IMR-90 (cell line): ENCODE measurements around the gene ERAP2. TPM values are rescaled to one million over a fixed set of nuclear protein-coding genes. Genes with fewer than 3 reads are reported as not detected.

Experiments used
- ATAC-seq: fragments of 200-7000 bp; cut with Tn5 transposase; 2 replicates; pipeline ENCODE4 v1.9.1; 2020; ENCODE audit warnings: low read depth, mild to moderate bottlenecking, moderate library complexity
- BruUV-seq: library from RNA; stranded (reverse); fragments of 400-500 nt; replicated peaks from 2 replicates; lab custom pipeline; 2021; lab: Mats Ljungman, UMichigan
- CTCF ChIA-PET: fragments of 300-600 bp; formaldehyde crosslinking; extraction: SDS; loops from one replicate; lab custom pipeline; 2021; ENCODE audit warnings: antibody characterized with exemption; lab: Yijun Ruan, JAX
- POLR2A ChIA-PET: fragments of 300-600 bp; sonication (Branson Sonifier 250); formaldehyde crosslinking; loops from one replicate; lab custom pipeline; 2022; ENCODE audit warnings: antibody characterized with exemption; ENCODE audit not compliant: unreplicated experiment; lab: Charles Lee
- DNase-seq: peaks from one replicate; pipeline ENCODE4 v3.0.0; 2013
- H2AFZ ChIP-seq: replicated peaks from 2 replicates; pipeline ENCODE3; 2013; ENCODE audit warnings: low read length, mild to moderate bottlenecking; ENCODE audit not compliant: poor library complexity
- H2AK5ac ChIP-seq: 2 replicates; pipeline ENCODE4 v1.6.1; 2013; ENCODE audit warnings: low read depth, low read length, inconsistent platforms
- H2AK9ac ChIP-seq: replicated peaks from 2 replicates; pipeline ENCODE3; 2013; ENCODE audit warnings: mild to moderate bottlenecking, low read depth, low read length, moderate library complexity; ENCODE audit not compliant: poor library complexity
- H2BK120ac ChIP-seq: 2 replicates; pipeline ENCODE4 v1.6.1; 2013; ENCODE audit warnings: low read depth, low read length, inconsistent platforms
- H2BK15ac ChIP-seq: 3 replicates; pipeline ENCODE4 v1.6.1; 2013; ENCODE audit warnings: low read depth, low read length, inconsistent platforms
- H2BK20ac ChIP-seq: 2 replicates; pipeline ENCODE4 v1.6.1; 2013; ENCODE audit warnings: low read depth, mild to moderate bottlenecking, inconsistent platforms, low read length, moderate library complexity
- H2BK5ac ChIP-seq: 2 replicates; pipeline ENCODE4 v1.6.1; 2013; ENCODE audit warnings: mild to moderate bottlenecking, low read depth, low read length, inconsistent platforms; ENCODE audit not compliant: poor library complexity, severe bottlenecking
- H3K14ac ChIP-seq: replicated peaks from 2 replicates; pipeline ENCODE4 v1.6.1; 2013; ENCODE audit warnings: low read depth, low read length, inconsistent platforms
- H3K18ac ChIP-seq: 2 replicates; pipeline ENCODE4 v1.6.1; 2013; ENCODE audit warnings: low read depth, low read length, control low read depth
- H3K23ac ChIP-seq: 2 replicates; pipeline ENCODE4 v1.6.1; 2013; ENCODE audit warnings: low read depth, low read length, inconsistent platforms
- H3K27ac ChIP-seq: 2 replicates; pipeline ENCODE4 v1.5.1; 2013; ENCODE audit warnings: mild to moderate bottlenecking, control low read depth, low read length; ENCODE audit not compliant: insufficient read depth
- H3K27me3 ChIP-seq: 2 replicates; pipeline ENCODE4 v1.6.1; 2013; ENCODE audit warnings: low read length; ENCODE audit not compliant: control insufficient read depth, insufficient read depth
- H3K36me3 ChIP-seq: 2 replicates; pipeline ENCODE4 v1.6.1; 2013; ENCODE audit warnings: low read length, mixed read lengths; ENCODE audit not compliant: control insufficient read depth, insufficient read depth
- H3K4ac ChIP-seq: 2 replicates; pipeline ENCODE4 v1.6.1; 2013; ENCODE audit warnings: low read depth, low read length, inconsistent platforms
- H3K4me1 ChIP-seq: 2 replicates; pipeline ENCODE4 v1.6.1; 2013; ENCODE audit warnings: low read length, mixed read lengths; ENCODE audit not compliant: control insufficient read depth, insufficient read depth
- H3K4me2 ChIP-seq: 2 replicates; pipeline ENCODE4 v1.6.1; 2013; ENCODE audit warnings: low read depth, mild to moderate bottlenecking, control low read depth, low read length, moderate library complexity
- H3K4me3 ChIP-seq: 2 replicates; pipeline ENCODE4 v1.5.1; 2013; ENCODE audit warnings: low read depth, mild to moderate bottlenecking, control low read depth, low read length, moderate library complexity; ENCODE audit not compliant: insufficient read depth
- H3K56ac ChIP-seq: 2 replicates; pipeline ENCODE4 v1.6.1; 2013; ENCODE audit warnings: low read length, inconsistent platforms; ENCODE audit not compliant: insufficient read depth; ENCODE audit errors: extremely low read depth
- H3K79me1 ChIP-seq, 2 experiments: 2 replicates each; pipeline ENCODE4 v1.6.1; 2013; ENCODE audit warnings: low read length in 2 of 2, inconsistent platforms in 1 of 2, low read depth in 1 of 2
- H3K9ac ChIP-seq: 2 replicates; pipeline ENCODE4 v1.6.1; 2013; ENCODE audit warnings: low read depth, low read length, control low read depth
- H3K9me1 ChIP-seq: 2 replicates; pipeline ENCODE4 v1.6.1; 2013; ENCODE audit warnings: low read length, inconsistent platforms; ENCODE audit not compliant: insufficient read depth
- H3K9me3 ChIP-seq: 2 replicates; pipeline ENCODE4 v1.6.1; 2013; ENCODE audit warnings: low read length; ENCODE audit not compliant: control insufficient read depth, insufficient read depth
- H4K20me1 ChIP-seq: 2 replicates; pipeline ENCODE4 v1.6.1; 2013; ENCODE audit warnings: low read length, inconsistent platforms; ENCODE audit not compliant: insufficient read depth
- H4K5ac ChIP-seq: 2 replicates; pipeline ENCODE4 v1.6.1; 2013; ENCODE audit warnings: mild to moderate bottlenecking, low read depth, low read length, control low read depth
- H4K8ac ChIP-seq, 2 experiments: 2 replicates each; pipeline ENCODE4 v1.6.1; 2013; ENCODE audit warnings: low read depth in 2 of 2, low read length in 2 of 2, control low read depth in 1 of 2, inconsistent platforms in 1 of 2
- H4K91ac ChIP-seq: 2 replicates; pipeline ENCODE4 v1.6.1; 2013; ENCODE audit warnings: low read depth, low read length, inconsistent platforms; ENCODE audit not compliant: insufficient read depth
- CHD1 ChIP-seq: IDR thresholded peaks from 2 replicates; pipeline ENCODE4 v1.6.1; 2012; ENCODE audit warnings: low read depth, low read length, improper control_type of control experiment
- CTCF ChIP-seq: conservative IDR thresholded peaks from 2 replicates; pipeline ENCODE4 v1.5.1; 2012; ENCODE audit warnings: mild to moderate bottlenecking, low read depth, low read length, improper control_type of control experiment
- FOS ChIP-seq: fragments of 150-350 bp; IDR thresholded peaks from 2 replicates; pipeline ENCODE4 v1.6.1; 2016; ENCODE audit warnings: low read depth, low read length
- MAFK ChIP-seq: IDR thresholded peaks from 2 replicates; pipeline ENCODE4 v1.6.1; 2012; ENCODE audit warnings: low read depth, low read length, improper control_type of control experiment
- MXI1 ChIP-seq: IDR thresholded peaks from 2 replicates; pipeline ENCODE4 v1.6.1; 2012; ENCODE audit warnings: low read depth, mild to moderate bottlenecking, low read length, moderate library complexity, borderline replicate concordance
- WGBS, 2 experiments: methylation state at CpG; one replicate each; pipeline versions ENCODE4 v1.1.5 to v1.1.7; 2013; ENCODE audit warnings: missing lambda C conversion rate in 2 of 2; ENCODE audit not compliant: insufficient read length in 1 of 2; ENCODE audit errors: extremely low coverage in 2 of 2; 5-methylcytosine and 5-hydroxymethylcytosine counted together
- dilution Hi-C: fragments of 300-500 bp; cut with HindIII; formaldehyde crosslinking; loops from one replicate; pipeline ENCODE4 v1.14.3; 2018; ENCODE audit warnings: low sequenced_read_pairs; ENCODE audit not compliant: unreplicated experiment
- in situ Hi-C: fragments of 300-500 bp; cut with MboI; formaldehyde crosslinking; loops from 3 replicates; pipeline ENCODE4 v1.14.3; 2019; ENCODE audit warnings: low sequenced_read_pairs, inconsistent platforms, mixed read lengths
- intact Hi-C: fragments of 100-400 bp; cut with micrococcal nuclease; formaldehyde crosslinking; loops from 2 replicates; pipeline ENCODE4 v1.10.0; 2022
- polyA plus RNA-seq, 3 experiments: library from polyadenylated mRNA; depleted of rRNA; stranded (reverse); fragments of >200 nt; gene quantifications; 2 replicates each; pipeline ENCODE4 v1.2.3, GENCODE V29; 2012; ENCODE audit warnings: low replicate concordance in 1 of 3
- total RNA-seq: library from RNA; depleted of rRNA; stranded (reverse); fragments of >200 nt; gene quantifications from 2 replicates; pipeline ENCODE4 v1.2.3, GENCODE V29; 2012
- TF ChIP-seq, protein P1 (sequence below): fragments of 150-350 bp; IDR thresholded peaks from 2 replicates; pipeline ENCODE4 v1.6.1; 2017; ENCODE audit warnings: mild to moderate bottlenecking, antibody characterized with exemption, low read length, low read depth

The ERAP2 gene
- total and polyA plus RNA-seq, 2 of the 4 experiments (the other 2 are of a cell fraction), result 10.6 to 21.3 TPM

GRCh38 chr5:96943799-96944198 lies 67.5 kb downstream of the ERAP2 start:
- Histone ChIP-seq H3K14ac (no peak overlapping the region), H3K9me1 (peaks cover 2% of the 10 kb centered on the region; the same call in 1 of the 2 replicates), H4K8ac (no peak overlapping the region), H2BK5ac (no peak overlapping the region), H2AK5ac (no peak overlapping the region), H2BK20ac (no peak overlapping the region), H3K23ac (no peak overlapping the region), H2AK9ac (no peak overlapping the region), H2AFZ (no peak overlapping the region), H3K4me3 (no peak overlapping the region), H3K4me2 (no peak overlapping the region), H3K27me3 (no peaks in the 10 kb centered on the region), H4K20me1 (peaks cover 10% of the 10 kb centered on the region; the same call in 1 of the 2 replicates), H3K9me3 (no peaks in the 10 kb centered on the region), H2BK120ac (no peak overlapping the region), H4K91ac (no peak overlapping the region), H3K27ac (no peak overlapping the region), H3K9ac (no peak overlapping the region), H4K5ac (no peak overlapping the region), H3K4ac (no peak overlapping the region), H3K18ac (no peak overlapping the region), H2BK15ac (no peak overlapping the region), H3K4me1 (peaks cover 2% of the 10 kb centered on the region; the same call in 1 of the 2 replicates), H3K36me3 (no peaks in the 10 kb centered on the region), H3K79me1 (peaks cover 11 to 38% of the 10 kb centered on the region in 2 experiments), H3K56ac (no peak overlapping the region)
- in situ Hi-C loops (no loop called here), intact Hi-C loops (no loop called here), dilution Hi-C loops (no loop called here)
- ATAC-seq, result no peak
- TF ChIP-seq CHD1 (no peak), CTCF (no peak), MXI1 (no peak), MAFK (no peak), FOS (no peak)
- TF ChIP-seq, protein P1, sequence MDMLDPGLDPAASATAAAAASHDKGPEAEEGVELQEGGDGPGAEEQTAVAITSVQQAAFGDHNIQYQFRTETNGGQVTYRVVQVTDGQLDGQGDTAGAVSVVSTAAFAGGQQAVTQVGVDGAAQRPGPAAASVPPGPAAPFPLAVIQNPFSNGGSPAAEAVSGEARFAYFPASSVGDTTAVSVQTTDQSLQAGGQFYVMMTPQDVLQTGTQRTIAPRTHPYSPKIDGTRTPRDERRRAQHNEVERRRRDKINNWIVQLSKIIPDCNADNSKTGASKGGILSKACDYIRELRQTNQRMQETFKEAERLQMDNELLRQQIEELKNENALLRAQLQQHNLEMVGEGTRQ, result no peak
- no TSS peak for BruUV-seq
- WGBS, 2 experiments, result no CpG with 5 or more reads among the region's 1 CpG
- ChIA-PET CTCF (interaction anchor here (0.6 kb wide), 1 partner anchor 15 kb away, joined by 3 read pairs; no protein-coding TSS in a partner anchor), POLR2A (no interaction called here)
- no peak for DNase-seq
